Thyroid gland (tissue), 4 donors: Measurements from ENCODE around the gene SSH3.

ENCODE experiments used
- POLR2A ChIP-seq, 2 donors: fragments of 450-650 bp; IDR thresholded peaks; one replicate each; pipeline ENCODE4 v1.6.1; 2017; ENCODE audit warnings: antibody characterized with exemption in 2 of 2, mild to moderate bottlenecking in 2 of 2, moderate library complexity in 1 of 2
- TF ChIP-seq, protein P1 (sequence below), 6 experiments: fragments of 200-600 bp in 3 of 6; fragments of 450-650 bp in 3 of 6; sonication (generic) in 3 of 6; IDR thresholded peaks; one replicate each; pipeline ENCODE4 v1.5.1; 2016 to 2019; ENCODE audit warnings: antibody characterized with exemption in 6 of 6, mild to moderate bottlenecking in 2 of 6, inconsistent platforms in 1 of 6, moderate library complexity in 1 of 6

- TF ChIP-seq, protein P1, sequence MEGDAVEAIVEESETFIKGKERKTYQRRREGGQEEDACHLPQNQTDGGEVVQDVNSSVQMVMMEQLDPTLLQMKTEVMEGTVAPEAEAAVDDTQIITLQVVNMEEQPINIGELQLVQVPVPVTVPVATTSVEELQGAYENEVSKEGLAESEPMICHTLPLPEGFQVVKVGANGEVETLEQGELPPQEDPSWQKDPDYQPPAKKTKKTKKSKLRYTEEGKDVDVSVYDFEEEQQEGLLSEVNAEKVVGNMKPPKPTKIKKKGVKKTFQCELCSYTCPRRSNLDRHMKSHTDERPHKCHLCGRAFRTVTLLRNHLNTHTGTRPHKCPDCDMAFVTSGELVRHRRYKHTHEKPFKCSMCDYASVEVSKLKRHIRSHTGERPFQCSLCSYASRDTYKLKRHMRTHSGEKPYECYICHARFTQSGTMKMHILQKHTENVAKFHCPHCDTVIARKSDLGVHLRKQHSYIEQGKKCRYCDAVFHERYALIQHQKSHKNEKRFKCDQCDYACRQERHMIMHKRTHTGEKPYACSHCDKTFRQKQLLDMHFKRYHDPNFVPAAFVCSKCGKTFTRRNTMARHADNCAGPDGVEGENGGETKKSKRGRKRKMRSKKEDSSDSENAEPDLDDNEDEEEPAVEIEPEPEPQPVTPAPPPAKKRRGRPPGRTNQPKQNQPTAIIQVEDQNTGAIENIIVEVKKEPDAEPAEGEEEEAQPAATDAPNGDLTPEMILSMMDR (IDR thresholded peaks at IDR 0.05), result no peak
- no peak for TF ChIP-seq POLR2A (IDR thresholded peaks at IDR 0.05)
Observed at GRCh38 chr11:67272327-67273259, 30.7 kb upstream of the SSH3 start.
